H9 (cell line): ENCODE results near the gene RNASE7. TPM values are rescaled to one million over a fixed set of nuclear protein-coding genes. Genes with fewer than 3 reads are reported as not detected.

Source experiments
- DNase-seq: peaks from one replicate; pipeline ENCODE4 v3.0.0-alpha.2; 2017
- H2AFZ ChIP-seq: one replicate; pipeline ENCODE4 v1.6.1; 2013; ENCODE audit warnings: mild to moderate bottlenecking, low read length, control low read depth, moderate library complexity
- H2AK5ac ChIP-seq: 2 replicates; pipeline ENCODE4 v1.6.1; 2013; ENCODE audit warnings: low read length, control low read depth, mixed read lengths; ENCODE audit not compliant: insufficient read length
- H2BK120ac ChIP-seq: one replicate; pipeline ENCODE4 v1.6.1; 2013; ENCODE audit warnings: low read depth, mild to moderate bottlenecking, low read length, control low read depth, inconsistent platforms; ENCODE audit not compliant: poor library complexity, severe bottlenecking
- H2BK12ac ChIP-seq: 2 replicates; pipeline ENCODE4 v1.6.1; 2013; ENCODE audit warnings: low read length, control low read depth, mixed read lengths, low read depth; ENCODE audit not compliant: insufficient read length
- H2BK15ac ChIP-seq: 2 replicates; pipeline ENCODE4 v1.6.1; 2013; ENCODE audit warnings: low read depth, low read length, control low read depth
- H2BK20ac ChIP-seq: one replicate; pipeline ENCODE4 v1.6.1; 2013; ENCODE audit warnings: low read depth, mild to moderate bottlenecking, low read length, control low read depth, inconsistent platforms; ENCODE audit not compliant: poor library complexity, severe bottlenecking
- H2BK5ac ChIP-seq: 2 replicates; pipeline ENCODE4 v1.6.1; 2013; ENCODE audit warnings: low read length, control low read depth, mixed read lengths; ENCODE audit not compliant: insufficient read length
- H3K14ac ChIP-seq: 2 replicates; pipeline ENCODE4 v1.6.1; 2013; ENCODE audit warnings: low read length, control low read depth; ENCODE audit not compliant: insufficient read depth
- H3K18ac ChIP-seq: 2 replicates; pipeline ENCODE4 v1.6.1; 2013; ENCODE audit warnings: low read depth, mild to moderate bottlenecking, mixed read lengths, low read length, control low read depth; ENCODE audit not compliant: insufficient read length
- H3K23ac ChIP-seq: 2 replicates; pipeline ENCODE4 v1.6.1; 2013; ENCODE audit warnings: low read length, control low read depth, mixed read lengths, low read depth; ENCODE audit not compliant: insufficient read length
- H3K23me2 ChIP-seq: 2 replicates; pipeline ENCODE4 v1.6.1; 2013; ENCODE audit warnings: low read depth, mild to moderate bottlenecking, mixed read lengths, low read length, control low read depth; ENCODE audit not compliant: insufficient read length, poor library complexity, severe bottlenecking
- H3K27ac ChIP-seq: 2 replicates; pipeline ENCODE4 v1.5.1; 2013; ENCODE audit warnings: low read length, control low read depth, mixed read lengths, low read depth; ENCODE audit not compliant: insufficient read length
- H3K27me3 ChIP-seq: 2 replicates; pipeline ENCODE4 v1.6.1; 2013; ENCODE audit warnings: low read length, control low read depth, inconsistent platforms; ENCODE audit not compliant: insufficient read depth
- H3K4ac ChIP-seq: 2 replicates; pipeline ENCODE4 v1.6.1; 2013; ENCODE audit warnings: low read depth, mild to moderate bottlenecking, control low read depth, inconsistent platforms, low read length, moderate library complexity
- H3K4me1 ChIP-seq: 2 replicates; pipeline ENCODE4 v1.6.1; 2013; ENCODE audit warnings: low read length, control low read depth, inconsistent platforms; ENCODE audit not compliant: insufficient read depth
- H3K4me2 ChIP-seq: 2 replicates; pipeline ENCODE4 v1.6.1; 2013; ENCODE audit warnings: low read length, control low read depth, mixed read lengths; ENCODE audit not compliant: insufficient read length, insufficient read depth
- H3K56ac ChIP-seq: 2 replicates; pipeline ENCODE4 v1.6.1; 2013; ENCODE audit warnings: low read depth, mild to moderate bottlenecking, mixed read lengths, low read length, control low read depth; ENCODE audit not compliant: insufficient read length
- H3K79me1 ChIP-seq: 2 replicates; pipeline ENCODE4 v1.6.1; 2013; ENCODE audit warnings: low read depth, mild to moderate bottlenecking, moderate library complexity, low read length, control low read depth, inconsistent platforms; ENCODE audit not compliant: insufficient read depth, poor library complexity, severe bottlenecking
- H3K79me2 ChIP-seq: 2 replicates; pipeline ENCODE4 v1.6.1; 2013; ENCODE audit warnings: low read length, control low read depth, inconsistent platforms; ENCODE audit not compliant: insufficient read depth
- H3K9ac ChIP-seq: 2 replicates; pipeline ENCODE4 v1.6.1; 2013; ENCODE audit warnings: low read length, control low read depth, mixed read lengths; ENCODE audit not compliant: insufficient read length; ENCODE audit errors: extremely low read depth
- H3K9me3 ChIP-seq: one replicate; pipeline ENCODE4 v1.6.1; 2013; ENCODE audit warnings: low read depth, low read length, inconsistent platforms; ENCODE audit not compliant: control insufficient read depth
- H3T11ph ChIP-seq: one replicate; pipeline ENCODE4 v1.6.1; 2013; ENCODE audit warnings: mild to moderate bottlenecking, low read length, control low read depth, inconsistent platforms
- H4K20me1 ChIP-seq: one replicate; pipeline ENCODE4 v1.6.1; 2013; ENCODE audit not compliant: control insufficient read depth, insufficient read length, insufficient read depth
- H4K5ac ChIP-seq: 2 replicates; pipeline ENCODE4 v1.6.1; 2013; ENCODE audit warnings: low read depth, mild to moderate bottlenecking, mixed read lengths, low read length, control low read depth; ENCODE audit not compliant: insufficient read length
- H4K8ac ChIP-seq: replicated peaks from 2 replicates; pipeline ENCODE4 v1.6.1; 2013; ENCODE audit warnings: low read length, control low read depth, mixed read lengths, low read depth; ENCODE audit not compliant: insufficient read length
- H4K91ac ChIP-seq: 2 replicates; pipeline ENCODE4 v1.6.1; 2013; ENCODE audit warnings: low read depth, mild to moderate bottlenecking, moderate library complexity, mixed read lengths, low read length, control low read depth; ENCODE audit not compliant: insufficient read length
- H3K27ac Mint-ChIP-seq, 3 experiments: 2 replicates in 2 of 3; 3 replicates in 1 of 3; pipeline ENCODE4 v1.8.0; 2020 to 2021; ENCODE audit warnings: mixed read lengths in 3 of 3, mild to moderate bottlenecking in 1 of 3, moderate library complexity in 1 of 3
- H3K27me3 Mint-ChIP-seq: 2 replicates; pipeline ENCODE4 v1.8.0; 2021; ENCODE audit warnings: low read depth, mild to moderate bottlenecking, moderate library complexity, mixed read lengths
- H3K36me3 Mint-ChIP-seq, 3 experiments: 2 replicates in 2 of 3; 3 replicates in 1 of 3; pipeline ENCODE4 v1.8.0; 2020 to 2021; ENCODE audit warnings: low read depth in 3 of 3, mixed read lengths in 3 of 3; ENCODE audit not compliant: insufficient read depth in 1 of 3
- H3K4me1 Mint-ChIP-seq, 2 experiments: 2 replicates each; pipeline ENCODE4 v1.8.0; 2020; ENCODE audit warnings: mixed read lengths in 2 of 2
- H3K4me3 Mint-ChIP-seq, 2 experiments: 2 replicates in 1 of 2; 3 replicates in 1 of 2; pipeline ENCODE4 v1.8.0; 2020 to 2021; ENCODE audit warnings: mild to moderate bottlenecking in 2 of 2, mixed read lengths in 2 of 2, moderate library complexity in 1 of 2
- H3K9me3 Mint-ChIP-seq, 2 experiments: 2 replicates in 1 of 2; 3 replicates in 1 of 2; pipeline ENCODE4 v1.8.0; 2020; ENCODE audit warnings: mild to moderate bottlenecking in 2 of 2, mixed read lengths in 2 of 2, moderate library complexity in 1 of 2
- WGBS: extraction: QIAGEN DNeasy Blood & Tissue Kit; methylation state at CpG from one replicate; pipeline ENCODE4 v1.1.7; 2013; ENCODE audit warnings: missing lambda C conversion rate, low lambda C conversion rate, mixed read lengths; ENCODE audit not compliant: insufficient read length; ENCODE audit errors: extremely low coverage; 5-methylcytosine and 5-hydroxymethylcytosine counted together
- total RNA-seq: library from RNA; stranded (reverse); gene quantifications from 2 replicates; pipeline ENCODE4 v1.2.1, GENCODE V29; 2021
- TF ChIP-seq, protein P1 (sequence below): fragments of 200-600 bp; sonication (generic); conservative IDR thresholded peaks from 3 replicates; pipeline ENCODE4 v1.8.0; 2021; ENCODE audit warnings: antibody characterized with exemption, mild to moderate bottlenecking

Gene RNASE7
- total RNA-seq, 1 experiment from 2014 or later, result not detected

GRCh38 chr14:21034707-21035106, 7.5 kb upstream of the RNASE7 start, which contains the start of gene RNASE13:
RNASE13 (minus strand) TSS chr14:21034807; CDS start chr14:21034288, 519 bp downstream.
- H3K27me3 ChIP-seq, result no peaks in the 10 kb centered on the region
- no peak within 1 kb of the TSS for H3K27ac Mint-ChIP-seq
- no peak within 1 kb of the TSS for H3K4me2 ChIP-seq
- H2BK5ac ChIP-seq, result no peak within 1 kb of the TSS
- no peak within 1 kb of the TSS for H3K27ac ChIP-seq
- H4K5ac ChIP-seq, result no peak within 1 kb of the TSS
- no peak within 1 kb of the TSS for H2BK12ac ChIP-seq
- TF ChIP-seq, protein P1, sequence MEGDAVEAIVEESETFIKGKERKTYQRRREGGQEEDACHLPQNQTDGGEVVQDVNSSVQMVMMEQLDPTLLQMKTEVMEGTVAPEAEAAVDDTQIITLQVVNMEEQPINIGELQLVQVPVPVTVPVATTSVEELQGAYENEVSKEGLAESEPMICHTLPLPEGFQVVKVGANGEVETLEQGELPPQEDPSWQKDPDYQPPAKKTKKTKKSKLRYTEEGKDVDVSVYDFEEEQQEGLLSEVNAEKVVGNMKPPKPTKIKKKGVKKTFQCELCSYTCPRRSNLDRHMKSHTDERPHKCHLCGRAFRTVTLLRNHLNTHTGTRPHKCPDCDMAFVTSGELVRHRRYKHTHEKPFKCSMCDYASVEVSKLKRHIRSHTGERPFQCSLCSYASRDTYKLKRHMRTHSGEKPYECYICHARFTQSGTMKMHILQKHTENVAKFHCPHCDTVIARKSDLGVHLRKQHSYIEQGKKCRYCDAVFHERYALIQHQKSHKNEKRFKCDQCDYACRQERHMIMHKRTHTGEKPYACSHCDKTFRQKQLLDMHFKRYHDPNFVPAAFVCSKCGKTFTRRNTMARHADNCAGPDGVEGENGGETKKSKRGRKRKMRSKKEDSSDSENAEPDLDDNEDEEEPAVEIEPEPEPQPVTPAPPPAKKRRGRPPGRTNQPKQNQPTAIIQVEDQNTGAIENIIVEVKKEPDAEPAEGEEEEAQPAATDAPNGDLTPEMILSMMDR, result no peak
- H3K4me1 ChIP-seq, result peaks cover 5% of the 10 kb centered on the region
- H3K18ac ChIP-seq, result no peak within 1 kb of the TSS
- H3K23me2 ChIP-seq, result no peaks in the 10 kb centered on the region
- no peaks in the 10 kb centered on the region for H3K79me1 ChIP-seq
- no peaks in the 10 kb centered on the region for H3K9me3 ChIP-seq
- H3K56ac ChIP-seq, result no peak within 1 kb of the TSS
- no peak within 1 kb of the TSS for H4K8ac ChIP-seq
- H3K36me3 Mint-ChIP-seq, result no peaks in the 10 kb centered on the region
- no peaks in the 10 kb centered on the region for H4K20me1 ChIP-seq
- H3K14ac ChIP-seq, result no peak within 1 kb of the TSS
- no peak for DNase-seq
- H4K91ac ChIP-seq, result no peak within 1 kb of the TSS
- H3K9ac ChIP-seq, result no peak within 1 kb of the TSS
- peaks cover 15 to 16% of the 10 kb centered on the region in 2 experiments for H3K4me1 Mint-ChIP-seq
- no peak within 1 kb of the TSS for H3K4ac ChIP-seq
- H2BK15ac ChIP-seq, result no peak within 1 kb of the TSS
- H3K9me3 Mint-ChIP-seq, result no peaks in the 10 kb centered on the region
- H2BK20ac ChIP-seq, result no peak within 1 kb of the TSS
- no peak within 1 kb of the TSS for H3T11ph ChIP-seq
- no peak within 1 kb of the TSS for H3K23ac ChIP-seq
- H2AFZ ChIP-seq, result no peak within 1 kb of the TSS
- H2BK120ac ChIP-seq, result no peak within 1 kb of the TSS
- WGBS, result no CpG with 5 or more reads among the region's 5 CpGs
- H3K27me3 Mint-ChIP-seq, result peaks cover 50% of the 10 kb centered on the region
- no peaks in the 10 kb centered on the region for H3K79me2 ChIP-seq
- no peak within 1 kb of the TSS for H3K4me3 Mint-ChIP-seq
- H2AK5ac ChIP-seq, result no peak within 1 kb of the TSS
